GM19438 (cell line): ENCODE results near the gene FBH1.
"Not testable (repeated sequence)": the region's sequence is repeated elsewhere in the genome, so short reads cannot be mapped to it uniquely, and the experiment has no call there.

Source experiments
- ATAC-seq: cut with Tn5 transposase; IDR thresholded peaks from one replicate; pipeline ENCODE4 v1.9.1; 2021; ENCODE audit warnings: low read depth; ENCODE audit not compliant: unreplicated experiment

FBH1 gene

GRCh38 chr10:5902511-5903274 lies 12.7 kb downstream of the FBH1 start:
- ATAC-seq: no peak

- ATAC-seq: no peak
Measured at GRCh38 chr10:5903563-5903962, 13.5 kb downstream of the FBH1 start.

- peak; percentile 98 for ATAC-seq
Measured at GRCh38 chr10:5904227-5904626, 14.2 kb downstream of the FBH1 start.

GRCh38 chr10:5905854-5906507 lies 15.9 kb downstream of the FBH1 start:
- no peak for ATAC-seq

- ATAC-seq: no peak
Measured at GRCh38 chr10:5906651-5907050, 16.6 kb downstream of the FBH1 start.

- not testable (repeated sequence) for ATAC-seq
Measured at GRCh38 chr10:5908676-5909075, 18.6 kb downstream of the FBH1 start.

GRCh38 chr10:5910323-5911100 lies 20.5 kb downstream of the FBH1 start:
- no peak for ATAC-seq

- ATAC-seq: no peak
Measured at GRCh38 chr10:5911670-5912069, 21.6 kb downstream of the FBH1 start.

- no peak for ATAC-seq
Measured at GRCh38 chr10:5913736-5914135, 23.7 kb downstream of the FBH1 start.

GRCh38 chr10:5915451-5915850 lies 25.4 kb downstream of the FBH1 start:
- ATAC-seq: no peak

- no peak for ATAC-seq
Measured at GRCh38 chr10:5917305-5917704, 27.3 kb downstream of the FBH1 start.

GRCh38 chr10:5918763-5919162 lies 28.7 kb downstream of the FBH1 start:
- no peak for ATAC-seq

GRCh38 chr10:5919568-5919967 lies 29.5 kb downstream of the FBH1 start:
- no peak for ATAC-seq

GRCh38 chr10:5921746-5922145 lies 31.7 kb downstream of the FBH1 start:
- ATAC-seq: no peak

GRCh38 chr10:5924889-5925288 lies 34.8 kb downstream of the FBH1 start:
- no peak for ATAC-seq

- ATAC-seq: no peak
Measured at GRCh38 chr10:5927306-5927705, 37.3 kb downstream of the FBH1 start.

GRCh38 chr10:5929442-5929841 lies 39.4 kb downstream of the FBH1 start:
- no peak for ATAC-seq

- ATAC-seq: no peak
Measured at GRCh38 chr10:5930272-5930671, 40.2 kb downstream of the FBH1 start.

GRCh38 chr10:5932345-5932744 lies 42.3 kb downstream of the FBH1 start:
- ATAC-seq: no peak

GRCh38 chr10:5933909-5934546 lies 44.0 kb downstream of the FBH1 start:
- ATAC-seq: no peak

GRCh38 chr10:5935628-5936027 lies 45.6 kb downstream of the FBH1 start:
- no peak for ATAC-seq
